Suprapubic skin (tissue), 4 donors: ENCODE data around the gene RNF103. TPM values are rescaled to one million over a fixed set of nuclear protein-coding genes. Genes with fewer than 3 reads are reported as not detected.
"Not testable (repeated sequence)": the region's sequence is repeated elsewhere in the genome, so short reads cannot be mapped to it uniquely, and the experiment has no call there.

Experiments
- DNase-seq, 2 donors: peaks; one replicate each; pipeline ENCODE4 v3.0.0-alpha.2; 2019; ENCODE audit warnings: low spot score in 2 of 2
- H3K27ac ChIP-seq: fragments of 200-600 bp; sonication (generic); one replicate; pipeline ENCODE4 v1.5.1; 2019
- H3K27me3 ChIP-seq: fragments of 200-600 bp; sonication (generic); one replicate; pipeline ENCODE4 v1.5.1; 2019
- H3K36me3 ChIP-seq: fragments of 200-600 bp; sonication (generic); one replicate; pipeline ENCODE4 v1.5.1; 2019
- H3K4me1 ChIP-seq: fragments of 200-600 bp; sonication (generic); one replicate; pipeline ENCODE4 v1.5.1; 2019
- H3K4me3 ChIP-seq: fragments of 200-600 bp; sonication (generic); one replicate; pipeline ENCODE4 v1.5.1; 2019; ENCODE audit warnings: mild to moderate bottlenecking
- H3K9me3 ChIP-seq: fragments of 200-600 bp; sonication (generic); one replicate; pipeline ENCODE4 v1.5.1; 2019
- EP300 ChIP-seq: sonication (generic); formaldehyde crosslinking; IDR thresholded peaks from one replicate; pipeline ENCODE4 v1.6.1; 2017; ENCODE audit warnings: antibody characterized with exemption
- POLR2A ChIP-seq, 2 donors: fragments of 450-650 bp; IDR thresholded peaks; one replicate each; pipeline ENCODE4 v1.6.1; 2017; ENCODE audit warnings: antibody characterized with exemption in 2 of 2, mild to moderate bottlenecking in 2 of 2, moderate library complexity in 2 of 2
- POLR2AphosphoS5 ChIP-seq, 3 donors: sonication (generic); formaldehyde crosslinking; IDR thresholded peaks; one replicate each; pipeline ENCODE4 v1.6.1; 2017; ENCODE audit warnings: antibody characterized with exemption in 3 of 3
- WGBS: methylation state at CpG from one replicate; pipeline ENCODE4 v1.1.5; 2018; 5-methylcytosine and 5-hydroxymethylcytosine counted together
- total RNA-seq, 4 donors: library from RNA; depleted of rRNA; stranded (reverse); fragments of >200 nt; gene quantifications; one replicate each; pipeline ENCODE4 v1.1.0, GENCODE V29; 2016
- TF ChIP-seq, protein P1 (sequence below), 2 donors: fragments of 200-600 bp in 1 of 2; fragments of 450-650 bp in 1 of 2; sonication (generic) in 1 of 2; IDR thresholded peaks; one replicate each; pipeline ENCODE4 v1.5.1; 2016 to 2019; ENCODE audit warnings: antibody characterized with exemption in 2 of 2, mild to moderate bottlenecking in 1 of 2, moderate library complexity in 1 of 2

RNF103 gene
- total RNA-seq, 4 donors from 2014 or later, result 24.7 to 48.8 (median 31.8) TPM

DNA sequence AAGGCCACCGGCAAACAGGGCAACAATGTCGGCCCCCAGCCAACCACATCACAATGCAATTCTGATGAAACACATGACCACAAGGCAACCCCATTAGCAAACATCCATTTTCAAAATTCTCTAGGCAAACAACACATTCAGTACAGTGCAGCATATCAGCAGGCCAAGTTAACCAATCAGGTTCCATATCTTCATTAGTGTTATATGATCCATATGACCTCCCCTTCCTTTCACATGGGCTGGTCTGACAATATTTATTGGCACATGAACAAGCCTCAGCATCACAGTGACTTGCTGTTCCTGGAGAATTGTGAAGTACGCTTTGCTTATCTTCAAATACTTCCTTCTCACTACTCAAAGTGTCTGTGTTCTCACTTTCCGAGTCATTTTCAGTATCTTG is 19.8 kb downstream of the RNF103 start:
- H3K36me3 ChIP-seq, result peaks cover 46% of the 10 kb centered on the region
- TF ChIP-seq POLR2AphosphoS5 (IDR thresholded peaks at IDR 0.05) (no peak), POLR2A (IDR thresholded peaks at IDR 0.05) (no peak), EP300 (no peak)
- TF ChIP-seq, protein P1, sequence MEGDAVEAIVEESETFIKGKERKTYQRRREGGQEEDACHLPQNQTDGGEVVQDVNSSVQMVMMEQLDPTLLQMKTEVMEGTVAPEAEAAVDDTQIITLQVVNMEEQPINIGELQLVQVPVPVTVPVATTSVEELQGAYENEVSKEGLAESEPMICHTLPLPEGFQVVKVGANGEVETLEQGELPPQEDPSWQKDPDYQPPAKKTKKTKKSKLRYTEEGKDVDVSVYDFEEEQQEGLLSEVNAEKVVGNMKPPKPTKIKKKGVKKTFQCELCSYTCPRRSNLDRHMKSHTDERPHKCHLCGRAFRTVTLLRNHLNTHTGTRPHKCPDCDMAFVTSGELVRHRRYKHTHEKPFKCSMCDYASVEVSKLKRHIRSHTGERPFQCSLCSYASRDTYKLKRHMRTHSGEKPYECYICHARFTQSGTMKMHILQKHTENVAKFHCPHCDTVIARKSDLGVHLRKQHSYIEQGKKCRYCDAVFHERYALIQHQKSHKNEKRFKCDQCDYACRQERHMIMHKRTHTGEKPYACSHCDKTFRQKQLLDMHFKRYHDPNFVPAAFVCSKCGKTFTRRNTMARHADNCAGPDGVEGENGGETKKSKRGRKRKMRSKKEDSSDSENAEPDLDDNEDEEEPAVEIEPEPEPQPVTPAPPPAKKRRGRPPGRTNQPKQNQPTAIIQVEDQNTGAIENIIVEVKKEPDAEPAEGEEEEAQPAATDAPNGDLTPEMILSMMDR (IDR thresholded peaks at IDR 0.05), result no peak

DNA sequence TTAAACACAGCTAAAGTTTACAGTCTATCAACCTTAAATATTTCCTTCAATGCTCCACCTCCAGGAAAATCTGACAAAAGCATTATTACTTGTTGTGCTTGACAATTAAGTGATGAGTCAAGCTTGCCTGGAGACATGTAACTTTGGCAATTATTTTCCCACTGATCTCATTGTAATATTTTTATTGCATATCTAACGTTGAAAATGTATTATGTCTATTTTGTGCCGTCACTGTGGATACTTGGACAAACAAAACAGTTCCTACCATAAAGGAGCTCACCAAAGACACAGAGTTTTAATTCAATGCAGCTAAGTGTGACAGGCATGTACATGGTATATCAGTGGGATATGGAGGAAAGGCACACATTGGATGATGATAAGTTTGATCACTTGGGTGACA is 24.7 kb downstream of the RNF103 start:
- no peak for DNase-seq
- Histone ChIP-seq H3K27me3 (no peaks in the 10 kb centered on the region), H3K4me3 (no peak overlapping the region), H3K9me3 (no peaks in the 10 kb centered on the region), H3K36me3 (peaks cover 7% of the 10 kb centered on the region), H3K27ac (no peak overlapping the region), H3K4me1 (peaks cover 8% of the 10 kb centered on the region)
- TF ChIP-seq EP300 (no peak), POLR2A (IDR thresholded peaks at IDR 0.05) (no peak)
- TF ChIP-seq, protein P1 (IDR thresholded peaks at IDR 0.05), result no peak
- 23% methylated on average over 2 of the region's 2 CpGs for WGBS

More for the DNA sequence above, 19.8 kb downstream of the RNF103 start:
- Histone ChIP-seq H3K27ac (no peak overlapping the region), H3K27me3 (no peaks in the 10 kb centered on the region), H3K9me3 (no peaks in the 10 kb centered on the region), H3K4me1 (peaks cover 5% of the 10 kb centered on the region), H3K4me3 (no peak overlapping the region)
- WGBS, result 78% methylated on average over 4 of the region's 4 CpGs
- no peak for DNase-seq

- WGBS, result 59% methylated on average over 2 of the region's 2 CpGs
- Histone ChIP-seq H3K4me3 (no peak overlapping the region), H3K9me3 (no peaks in the 10 kb centered on the region), H3K36me3 (no peaks in the 10 kb centered on the region), H3K27me3 (no peaks in the 10 kb centered on the region), H3K4me1 (peaks cover 8% of the 10 kb centered on the region), H3K27ac (no peak overlapping the region)
- no peak for DNase-seq
- TF ChIP-seq, protein P1 (IDR thresholded peaks at IDR 0.05), result no peak
- TF ChIP-seq EP300 (no peak), POLR2A (IDR thresholded peaks at IDR 0.05) (no peak), POLR2AphosphoS5 (IDR thresholded peaks at IDR 0.05) (no peak)
These were observed 27.5 kb downstream of the RNF103 start for GRCh38 chr2:86596118-86596517.

GRCh38 chr2:86593266-86593665 is 30.4 kb downstream of the RNF103 start:
- H3K4me1 ChIP-seq, result no peaks in the 10 kb centered on the region
- WGBS, result 88% methylated on average over 2 of the region's 2 CpGs
- TF ChIP-seq POLR2A (IDR thresholded peaks at IDR 0.05) (no peak), POLR2AphosphoS5 (IDR thresholded peaks at IDR 0.05) (no peak), EP300 (no peak)
- TF ChIP-seq, protein P1 (IDR thresholded peaks at IDR 0.05), result no peak
- no peaks in the 10 kb centered on the region for H3K9me3 ChIP-seq
- H3K27ac ChIP-seq, result no peak overlapping the region
- no peak overlapping the region for H3K4me3 ChIP-seq
- no peaks in the 10 kb centered on the region for H3K36me3 ChIP-seq
- no peak for DNase-seq
- no peaks in the 10 kb centered on the region for H3K27me3 ChIP-seq

DNA sequence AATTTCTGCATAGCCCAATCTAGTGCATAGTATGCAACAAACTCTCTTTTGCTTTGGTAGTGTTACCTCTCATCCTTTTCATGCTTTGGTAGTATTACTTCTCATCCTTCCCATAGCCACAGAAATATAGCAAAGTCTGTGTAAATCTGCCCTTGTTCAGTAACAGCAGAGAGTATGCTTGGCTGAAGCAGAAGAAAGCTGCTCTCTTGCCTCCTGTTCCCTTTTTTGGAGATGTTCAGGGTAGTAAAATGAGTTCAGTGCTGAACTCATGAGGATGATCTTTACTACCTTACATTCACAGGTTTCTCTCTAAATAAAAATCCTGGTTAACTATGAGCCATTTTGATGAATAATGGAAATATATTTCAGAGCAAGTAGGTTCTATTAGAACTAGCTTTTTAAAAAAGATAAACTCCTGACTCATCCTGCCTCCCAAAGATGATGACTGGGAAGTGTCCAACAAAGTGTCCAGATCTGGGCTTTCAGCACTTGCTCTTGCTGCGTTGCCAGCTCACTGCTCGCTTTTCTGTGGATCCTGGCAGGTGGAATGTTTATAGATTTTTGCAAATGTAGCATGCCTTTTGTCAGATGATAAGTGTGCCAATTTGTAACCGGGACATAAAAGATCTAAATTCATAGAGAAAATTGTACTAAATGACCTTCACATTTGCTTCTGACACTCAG is 31.0 kb downstream of the RNF103 start:
- Histone ChIP-seq H3K4me1 (no peaks in the 10 kb centered on the region), H3K4me3 (no peak overlapping the region), H3K36me3 (no peaks in the 10 kb centered on the region), H3K9me3 (no peaks in the 10 kb centered on the region), H3K27ac (no peak overlapping the region), H3K27me3 (no peaks in the 10 kb centered on the region)
- TF ChIP-seq POLR2AphosphoS5 (IDR thresholded peaks at IDR 0.05) (no peak), EP300 (no peak), POLR2A (IDR thresholded peaks at IDR 0.05) (no peak)
- TF ChIP-seq, protein P1 (IDR thresholded peaks at IDR 0.05), result no peak
- no peak for DNase-seq
- WGBS, result 54% methylated on average over 3 of the region's 3 CpGs

DNA sequence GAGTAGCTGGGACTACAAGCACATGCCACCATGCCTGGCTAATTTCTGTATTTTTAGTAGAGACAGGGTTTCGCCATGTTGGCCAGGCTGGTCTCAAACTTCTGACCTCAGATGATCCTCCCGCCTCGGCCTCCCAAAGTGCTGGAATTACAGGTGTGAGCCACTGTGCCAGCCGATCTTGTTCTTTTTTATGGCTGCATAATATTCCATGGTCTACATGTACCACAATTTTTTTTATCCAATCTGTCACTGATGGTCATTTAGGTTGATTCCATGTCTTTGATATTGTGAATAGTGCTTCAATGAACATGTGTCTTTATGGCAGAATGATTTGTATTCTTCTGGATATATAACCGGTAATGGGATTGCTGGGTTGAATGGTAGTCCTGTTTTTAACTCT is 34.0 kb downstream of the RNF103 start:
- not testable (repeated sequence) for H3K36me3 ChIP-seq, H3K9me3 ChIP-seq, H3K4me1 ChIP-seq, H3K4me3 ChIP-seq, H3K27me3 ChIP-seq, DNase-seq, H3K27ac ChIP-seq
- WGBS, result 96% methylated on average over 5 of the region's 5 CpGs
